ENCODE data around the gene MRPL1.
A peak's percentile ranks its signal among the peaks of the same experiment; 100 is the strongest.

The MRPL1 gene

GRCh38 chr4:77833126-77833724, 29.4 kb upstream of the MRPL1 start:
- CTCF ChIA-PET, result no interaction called here
- TF ChIP-seq OSR2 (tag by site-specific recombination; IDR thresholded peaks at IDR 0.05) (peak; percentile 94), ZNF549 (tag by site-specific recombination; IDR thresholded peaks at IDR 0.05) (no peak), ZNF629 (tag by site-specific recombination; IDR thresholded peaks at IDR 0.05) (peak; percentile 62; the same call in 1 of the 2 replicates), ZNF148 (tag by site-specific recombination; IDR thresholded peaks at IDR 0.05; ENCODE audit: borderline replicate concordance) (no peak), PATZ1 (tag by site-specific recombination; IDR thresholded peaks at IDR 0.05) (no peak), WT1 (tag by site-specific recombination; IDR thresholded peaks at IDR 0.05) (peak; percentile 97), TRIM28 (IDR thresholded peaks at IDR 0.05; ENCODE audit: borderline replicate concordance, low read length) (peak; percentile 38; the same call in 1 of the 2 replicates), OVOL3 (tag by site-specific recombination; IDR thresholded peaks at IDR 0.05) (peak; percentile 64), ZNF843 (tag by site-specific recombination; IDR thresholded peaks at IDR 0.05) (peak; percentile 57; the same call in 1 of the 2 replicates), FEZF1 (tag by site-specific recombination; IDR thresholded peaks at IDR 0.05) (peak; percentile 80), IKZF3 (tag by site-specific recombination; IDR thresholded peaks at IDR 0.05) (0 out of 2 replicates have a peak, but pooled peaks have one; percentile 24), ZNF341 (tag by site-specific recombination; IDR thresholded peaks at IDR 0.05; ENCODE audit: low read depth) (peak; percentile 48; the same call in 1 of the 2 replicates)
- TF ChIP-seq, protein P1, sequence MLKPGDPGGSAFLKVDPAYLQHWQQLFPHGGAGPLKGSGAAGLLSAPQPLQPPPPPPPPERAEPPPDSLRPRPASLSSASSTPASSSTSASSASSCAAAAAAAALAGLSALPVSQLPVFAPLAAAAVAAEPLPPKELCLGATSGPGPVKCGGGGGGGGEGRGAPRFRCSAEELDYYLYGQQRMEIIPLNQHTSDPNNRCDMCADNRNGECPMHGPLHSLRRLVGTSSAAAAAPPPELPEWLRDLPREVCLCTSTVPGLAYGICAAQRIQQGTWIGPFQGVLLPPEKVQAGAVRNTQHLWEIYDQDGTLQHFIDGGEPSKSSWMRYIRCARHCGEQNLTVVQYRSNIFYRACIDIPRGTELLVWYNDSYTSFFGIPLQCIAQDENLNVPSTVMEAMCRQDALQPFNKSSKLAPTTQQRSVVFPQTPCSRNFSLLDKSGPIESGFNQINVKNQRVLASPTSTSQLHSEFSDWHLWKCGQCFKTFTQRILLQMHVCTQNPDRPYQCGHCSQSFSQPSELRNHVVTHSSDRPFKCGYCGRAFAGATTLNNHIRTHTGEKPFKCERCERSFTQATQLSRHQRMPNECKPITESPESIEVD (tag by site-specific recombination; IDR thresholded peaks at IDR 0.05), result peak; percentile 64
- TF ChIP-seq, protein P2, sequence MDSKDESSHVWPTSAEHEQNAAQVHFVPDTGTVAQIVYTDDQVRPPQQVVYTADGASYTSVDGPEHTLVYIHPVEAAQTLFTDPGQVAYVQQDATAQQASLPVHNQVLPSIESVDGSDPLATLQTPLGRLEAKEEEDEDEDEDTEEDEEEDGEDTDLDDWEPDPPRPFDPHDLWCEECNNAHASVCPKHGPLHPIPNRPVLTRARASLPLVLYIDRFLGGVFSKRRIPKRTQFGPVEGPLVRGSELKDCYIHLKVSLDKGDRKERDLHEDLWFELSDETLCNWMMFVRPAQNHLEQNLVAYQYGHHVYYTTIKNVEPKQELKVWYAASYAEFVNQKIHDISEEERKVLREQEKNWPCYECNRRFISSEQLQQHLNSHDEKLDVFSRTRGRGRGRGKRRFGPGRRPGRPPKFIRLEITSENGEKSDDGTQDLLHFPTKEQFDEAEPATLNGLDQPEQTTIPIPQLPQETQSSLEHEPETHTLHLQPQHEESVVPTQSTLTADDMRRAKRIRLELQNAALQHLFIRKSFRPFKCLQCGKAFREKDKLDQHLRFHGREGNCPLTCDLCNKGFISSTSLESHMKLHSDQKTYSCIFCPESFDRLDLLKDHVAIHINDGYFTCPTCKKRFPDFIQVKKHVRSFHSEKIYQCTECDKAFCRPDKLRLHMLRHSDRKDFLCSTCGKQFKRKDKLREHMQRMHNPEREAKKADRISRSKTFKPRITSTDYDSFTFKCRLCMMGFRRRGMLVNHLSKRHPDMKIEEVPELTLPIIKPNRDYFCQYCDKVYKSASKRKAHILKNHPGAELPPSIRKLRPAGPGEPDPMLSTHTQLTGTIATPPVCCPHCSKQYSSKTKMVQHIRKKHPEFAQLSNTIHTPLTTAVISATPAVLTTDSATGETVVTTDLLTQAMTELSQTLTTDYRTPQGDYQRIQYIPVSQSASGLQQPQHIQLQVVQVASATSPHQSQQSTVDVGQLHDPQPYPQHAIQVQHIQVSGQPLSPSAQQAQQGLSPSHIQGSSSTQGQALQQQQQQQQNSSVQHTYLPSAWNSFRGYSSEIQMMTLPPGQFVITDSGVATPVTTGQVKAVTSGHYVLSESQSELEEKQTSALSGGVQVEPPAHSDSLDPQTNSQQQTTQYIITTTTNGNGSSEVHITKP (tag by site-specific recombination; IDR thresholded peaks at IDR 0.05), result peak; percentile 43; the same call in 1 of the 2 replicates
- no peaks in the 10 kb centered on the region for H3K36me3 ChIP-seq (ENCODE audit: control insufficient read depth in 2 of 2, insufficient read depth in 1 of 2, low read length in 2 of 2)
- no peak overlapping the region for H3K4me3 ChIP-seq (ENCODE audit: low read depth, low read length)
- H3K4me1 ChIP-seq (ENCODE audit: control insufficient read depth, insufficient read depth, low read length), result no peaks in the 10 kb centered on the region
- H3K27ac ChIP-seq (ENCODE audit: extremely low read depth, low read depth, low read length), result no peak overlapping the region
- POLR2A ChIA-PET, result interaction anchor here (0.9 kb wide), 1 partner anchor 13 kb away, joined by 6 read pairs; no protein-coding TSS in a partner anchor
- H3K9me3 ChIP-seq (ENCODE audit: control insufficient read depth, insufficient read depth, low read depth, low read length), result no peaks in the 10 kb centered on the region

DNA sequence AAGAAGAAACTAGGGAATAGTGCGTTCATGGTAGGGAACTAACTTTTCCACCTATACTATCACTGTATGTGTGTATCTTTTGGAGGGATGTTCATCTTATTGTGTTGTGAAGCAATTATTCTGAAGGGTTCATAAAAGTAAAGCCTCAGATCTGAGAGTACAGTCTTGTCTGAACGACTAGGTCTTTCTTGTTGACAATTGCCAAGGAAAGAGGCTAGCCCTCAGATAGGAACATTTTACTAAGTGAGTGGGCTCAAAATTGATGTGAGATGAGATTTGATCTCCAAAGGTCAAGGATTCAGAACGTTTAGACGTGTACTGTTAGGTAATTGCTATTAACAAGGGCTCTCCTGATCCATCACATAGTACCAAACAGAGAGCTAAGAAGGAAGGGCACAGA, 28.2 kb upstream of the MRPL1 start:
- TF ChIP-seq SCRT2 (tag by site-specific recombination; IDR thresholded peaks at IDR 0.05), result no peak
- TF ChIP-seq ZNF140 (tag by site-specific recombination; IDR thresholded peaks at IDR 0.05), result no peak
- no peak for TF ChIP-seq ZBTB48 (tag by site-specific recombination; IDR thresholded peaks at IDR 0.05)
- no peak for TF ChIP-seq GLIS2 (tag by site-specific recombination; IDR thresholded peaks at IDR 0.05)
- no peak for TF ChIP-seq ZFHX2 (tag by site-specific recombination; conservative IDR thresholded peaks at IDR 0.05)
- no peak for TF ChIP-seq ZNF768 (tag by site-specific recombination; IDR thresholded peaks at IDR 0.05)
- TF ChIP-seq ZNF76 (tag by site-specific recombination; IDR thresholded peaks at IDR 0.05; ENCODE audit: borderline replicate concordance, low read depth), result no peak
- no peak for TF ChIP-seq ZNF302 (tag by site-specific recombination; IDR thresholded peaks at IDR 0.05; ENCODE audit: low read depth)
- Histone ChIP-seq H3K9me3 (ENCODE audit: control insufficient read depth, insufficient read depth, low read depth, low read length) (no peaks in the 10 kb centered on the region), H3K4me1 (ENCODE audit: control insufficient read depth, insufficient read depth, low read length) (no peaks in the 10 kb centered on the region), H3K36me3 (ENCODE audit: control insufficient read depth in 2 of 2, insufficient read depth in 1 of 2, low read length in 2 of 2) (no peaks in the 10 kb centered on the region), H3K27ac (ENCODE audit: extremely low read depth, low read depth, low read length) (no peak overlapping the region), H3K4me3 (ENCODE audit: low read depth, low read length) (no peak overlapping the region)
- CTCF ChIA-PET, result no interaction called here
- POLR2A ChIA-PET, result no interaction called here
